ENCODE measurements around the gene MPEG1.
A peak's percentile ranks its signal among the peaks of the same experiment; 100 is the strongest.

The MPEG1 gene

GRCh38 chr11:59199546-59200422 lies 12.9 kb downstream of the MPEG1 start:
- 0 out of 2 replicates have a peak, but pooled peaks have one; percentile 6 for TF ChIP-seq POLR2AphosphoS5 (IDR thresholded peaks at IDR 0.05; ENCODE audit: low read depth, low read length)
- TF ChIP-seq TAF1 (IDR thresholded peaks at IDR 0.05; ENCODE audit: borderline replicate concordance, low read depth, low read length): no peak
- DNase-seq (ENCODE audit: insufficient read length): no peak
- peak; percentile 81 for FAIRE-seq

GRCh38 chr11:59198726-59199125 lies 14.0 kb downstream of the MPEG1 start:
- TF ChIP-seq POLR2A (IDR thresholded peaks at IDR 0.05; ENCODE audit: low read depth, low read length) (no peak), POLR2AphosphoS5 (IDR thresholded peaks at IDR 0.05; ENCODE audit: low read depth, low read length) (no peak), TAF1 (IDR thresholded peaks at IDR 0.05; ENCODE audit: borderline replicate concordance, low read depth, low read length) (no peak)
- FAIRE-seq: peak; percentile 69
- no peak for DNase-seq (ENCODE audit: insufficient read length)

GRCh38 chr11:59197991-59198390 lies 14.7 kb downstream of the MPEG1 start:
- no peak for DNase-seq (ENCODE audit: insufficient read length)
- peak; percentile 24 for FAIRE-seq
- no peak for TF ChIP-seq POLR2A (IDR thresholded peaks at IDR 0.05; ENCODE audit: low read depth, low read length)
- TF ChIP-seq TAF1 (IDR thresholded peaks at IDR 0.05; ENCODE audit: borderline replicate concordance, low read depth, low read length): no peak
- no peak for TF ChIP-seq POLR2AphosphoS5 (IDR thresholded peaks at IDR 0.05; ENCODE audit: low read depth, low read length)

GRCh38 chr11:59196777-59197176 lies 15.9 kb downstream of the MPEG1 start:
- FAIRE-seq (no peak), DNase-seq (ENCODE audit: insufficient read length) (no peak)
- TF ChIP-seq POLR2AphosphoS5 (IDR thresholded peaks at IDR 0.05; ENCODE audit: low read depth, low read length) (no peak), POLR2A (IDR thresholded peaks at IDR 0.05; ENCODE audit: low read depth, low read length) (no peak), TAF1 (IDR thresholded peaks at IDR 0.05; ENCODE audit: borderline replicate concordance, low read depth, low read length) (no peak)

- TF ChIP-seq POLR2A (IDR thresholded peaks at IDR 0.05; ENCODE audit: low read depth, low read length) (no peak), POLR2AphosphoS5 (IDR thresholded peaks at IDR 0.05; ENCODE audit: low read depth, low read length) (no peak), TAF1 (IDR thresholded peaks at IDR 0.05; ENCODE audit: borderline replicate concordance, low read depth, low read length) (no peak)
- DNase-seq (ENCODE audit: insufficient read length): no peak
Measured at GRCh38 chr11:59195586-59195985, 17.1 kb downstream of the MPEG1 start.

GRCh38 chr11:59193587-59194130 lies 19.1 kb downstream of the MPEG1 start:
- DNase-seq (ENCODE audit: insufficient read length) (no peak), FAIRE-seq (no peak)
- TF ChIP-seq POLR2AphosphoS5 (IDR thresholded peaks at IDR 0.05; ENCODE audit: low read depth, low read length) (no peak), POLR2A (IDR thresholded peaks at IDR 0.05; ENCODE audit: low read depth, low read length) (no peak), TAF1 (IDR thresholded peaks at IDR 0.05; ENCODE audit: borderline replicate concordance, low read depth, low read length) (no peak)

More at GRCh38 chr11:59195586-59195985, 17.1 kb downstream of the MPEG1 start:
- FAIRE-seq: no peak

GRCh38 chr11:59192446-59193020 lies 20.2 kb downstream of the MPEG1 start:
- DNase-seq (ENCODE audit: insufficient read length): no peak
- FAIRE-seq: no peak
- TF ChIP-seq POLR2A (IDR thresholded peaks at IDR 0.05; ENCODE audit: low read depth, low read length) (no peak), POLR2AphosphoS5 (IDR thresholded peaks at IDR 0.05; ENCODE audit: low read depth, low read length) (no peak), TAF1 (IDR thresholded peaks at IDR 0.05; ENCODE audit: borderline replicate concordance, low read depth, low read length) (no peak)

GRCh38 chr11:59191890-59192289 lies 20.8 kb downstream of the MPEG1 start:
- TF ChIP-seq TAF1 (IDR thresholded peaks at IDR 0.05; ENCODE audit: borderline replicate concordance, low read depth, low read length) (no peak), POLR2A (IDR thresholded peaks at IDR 0.05; ENCODE audit: low read depth, low read length) (no peak), POLR2AphosphoS5 (IDR thresholded peaks at IDR 0.05; ENCODE audit: low read depth, low read length) (no peak)
- peak; percentile 63 for FAIRE-seq
- DNase-seq (ENCODE audit: insufficient read length): no peak

GRCh38 chr11:59191095-59191494 lies 21.6 kb downstream of the MPEG1 start:
- no peak for TF ChIP-seq TAF1 (IDR thresholded peaks at IDR 0.05; ENCODE audit: borderline replicate concordance, low read depth, low read length)
- no peak for TF ChIP-seq POLR2A (IDR thresholded peaks at IDR 0.05; ENCODE audit: low read depth, low read length)
- no peak for TF ChIP-seq POLR2AphosphoS5 (IDR thresholded peaks at IDR 0.05; ENCODE audit: low read depth, low read length)
- DNase-seq (ENCODE audit: insufficient read length) (no peak), FAIRE-seq (peak; percentile 74)

- DNase-seq (ENCODE audit: insufficient read length) (no peak), FAIRE-seq (no peak)
- no peak for TF ChIP-seq TAF1 (IDR thresholded peaks at IDR 0.05; ENCODE audit: borderline replicate concordance, low read depth, low read length)
- TF ChIP-seq POLR2AphosphoS5 (IDR thresholded peaks at IDR 0.05; ENCODE audit: low read depth, low read length): no peak
- no peak for TF ChIP-seq POLR2A (IDR thresholded peaks at IDR 0.05; ENCODE audit: low read depth, low read length)
Measured at GRCh38 chr11:59189986-59190385, 22.7 kb downstream of the MPEG1 start.

GRCh38 chr11:59188954-59189353 lies 23.8 kb downstream of the MPEG1 start:
- FAIRE-seq: no peak
- no peak for DNase-seq (ENCODE audit: insufficient read length)
- no peak for TF ChIP-seq TAF1 (IDR thresholded peaks at IDR 0.05; ENCODE audit: borderline replicate concordance, low read depth, low read length)
- TF ChIP-seq POLR2AphosphoS5 (IDR thresholded peaks at IDR 0.05; ENCODE audit: low read depth, low read length): no peak
- no peak for TF ChIP-seq POLR2A (IDR thresholded peaks at IDR 0.05; ENCODE audit: low read depth, low read length)

All from GM12892 (cell line).